Liver (tissue), 9 donors: ENCODE results near the gene GCN1. TPM values are rescaled to one million over a fixed set of nuclear protein-coding genes. Genes with fewer than 3 reads are reported as not detected.

ENCODE experiments used
- DNase-seq: peaks from one replicate; pipeline ENCODE4 v3.0.0-alpha.2; 2017; ENCODE audit warnings: low spot score
- H3K27ac ChIP-seq, 2 donors: one replicate each; pipeline ENCODE4 v1.7.0; 2013; ENCODE audit warnings: inconsistent platforms in 2 of 2, low read length in 2 of 2, control low read depth in 1 of 2, low read depth in 1 of 2, mild to moderate bottlenecking in 1 of 2
- H3K27me3 ChIP-seq, 4 donors: one replicate each; pipeline versions ENCODE4 v1.6.1 to v1.7.0; 2013; ENCODE audit warnings: low read length in 3 of 4, inconsistent platforms in 1 of 4, mild to moderate bottlenecking in 1 of 4, moderate library complexity in 1 of 4; ENCODE audit not compliant: control insufficient read depth in 4 of 4, insufficient read depth in 4 of 4
- H3K36me3 ChIP-seq, 4 donors: one replicate each; pipeline versions ENCODE4 v1.6.1 to v1.7.0; 2013; ENCODE audit warnings: low read length in 3 of 4, mild to moderate bottlenecking in 3 of 4, low read depth in 1 of 4, moderate library complexity in 1 of 4; ENCODE audit not compliant: control insufficient read depth in 4 of 4, insufficient read depth in 3 of 4
- H3K4me1 ChIP-seq, 4 donors: one replicate each; pipeline versions ENCODE4 v1.6.1 to v1.7.0; 2013; ENCODE audit warnings: low read length in 3 of 4, mild to moderate bottlenecking in 3 of 4, moderate library complexity in 1 of 4; ENCODE audit not compliant: control insufficient read depth in 4 of 4, insufficient read depth in 4 of 4
- H3K4me3 ChIP-seq, 3 donors: one replicate each; pipeline versions ENCODE4 v1.6.1 to v1.7.0; 2013; ENCODE audit warnings: low read length in 3 of 3, control low read depth in 1 of 3, low read depth in 1 of 3, mild to moderate bottlenecking in 1 of 3
- H3K9ac ChIP-seq, 2 donors: one replicate each; pipeline ENCODE4 v1.7.0; 2013; ENCODE audit warnings: low read length in 2 of 2, mild to moderate bottlenecking in 2 of 2, moderate library complexity in 2 of 2, control low read depth in 1 of 2, low read depth in 1 of 2
- H3K9me3 ChIP-seq, 4 donors: one replicate each; pipeline versions ENCODE4 v1.6.1 to v1.7.0; 2013; ENCODE audit warnings: low read length in 3 of 4; ENCODE audit not compliant: control insufficient read depth in 4 of 4
- EGR1 ChIP-seq, 2 donors: IDR thresholded peaks; 2 replicates each; pipeline ENCODE4 v1.6.1; 2016 to 2018; ENCODE audit warnings: antibody characterized with exemption in 2 of 2, low read depth in 2 of 2
- FOXA1 ChIP-seq: IDR thresholded peaks from 2 replicates; pipeline ENCODE4 v1.6.1; 2016; ENCODE audit warnings: antibody characterized with exemption
- FOXA2 ChIP-seq: IDR thresholded peaks from 2 replicates; pipeline ENCODE4 v1.6.1; 2016; ENCODE audit warnings: antibody characterized with exemption
- GABPA ChIP-seq, 2 donors: IDR thresholded peaks in 1 of 2; conservative IDR thresholded peaks in 1 of 2; 2 replicates each; pipeline ENCODE4 v1.6.1; 2016; ENCODE audit warnings: antibody characterized with exemption in 2 of 2, mild to moderate bottlenecking in 1 of 2, moderate library complexity in 1 of 2
- HNF4A ChIP-seq, 2 donors: conservative IDR thresholded peaks; 2 replicates each; pipeline ENCODE4 v1.6.1; 2016; ENCODE audit warnings: antibody characterized with exemption in 2 of 2, mild to moderate bottlenecking in 2 of 2
- HNF4G ChIP-seq: IDR thresholded peaks from 2 replicates; pipeline ENCODE4 v1.6.1; 2016; ENCODE audit warnings: antibody characterized with exemption
- JUND ChIP-seq, 2 donors: IDR thresholded peaks; 2 replicates each; pipeline ENCODE4 v1.6.1; 2016; ENCODE audit warnings: antibody characterized with exemption in 2 of 2
- NR2F2 ChIP-seq: IDR thresholded peaks from 2 replicates; pipeline ENCODE4 v1.6.1; 2016; ENCODE audit warnings: antibody characterized with exemption
- RAD21 ChIP-seq, 2 donors: IDR thresholded peaks; 2 replicates each; pipeline ENCODE4 v1.6.1; 2016; ENCODE audit warnings: antibody characterized with exemption in 2 of 2, mild to moderate bottlenecking in 2 of 2
- RXRA ChIP-seq, 2 donors: IDR thresholded peaks; 2 replicates each; pipeline ENCODE4 v1.6.1; 2017 to 2018; ENCODE audit warnings: antibody characterized with exemption in 2 of 2, mild to moderate bottlenecking in 1 of 2
- SP1 ChIP-seq: IDR thresholded peaks from 2 replicates; pipeline ENCODE4 v1.6.1; 2018; ENCODE audit warnings: antibody characterized with exemption, mild to moderate bottlenecking
- TAF1 ChIP-seq: conservative IDR thresholded peaks from 2 replicates; pipeline ENCODE4 v1.6.1; 2016; ENCODE audit warnings: antibody characterized with exemption, mild to moderate bottlenecking
- YY1 ChIP-seq: IDR thresholded peaks from 2 replicates; pipeline ENCODE4 v1.6.1; 2016; ENCODE audit warnings: antibody characterized with exemption, mild to moderate bottlenecking
- WGBS: extraction: QIAGEN DNeasy Blood & Tissue Kit; methylation state at CpG from one replicate; pipeline ENCODE4 v1.1.7; 2013; 5-methylcytosine and 5-hydroxymethylcytosine counted together
- polyA plus RNA-seq, 2 donors: library from polyadenylated mRNA; stranded (reverse) in 1 of 2; unstranded in 1 of 2; fragments of 200-250 nt in 1 of 2; fragments of >200 nt in 1 of 2; fragmentation: Nextera tagmentation in 1 of 2; extraction: Ambion mirVana in 1 of 2; gene quantifications; one replicate each; pipeline versions ENCODE4 v1.2.1 to v1.2.3, GENCODE V29; 2013 to 2015
- total RNA-seq, 2 donors: library from RNA; depleted of rRNA; stranded (reverse); fragments of >200 nt; gene quantifications; one replicate each; pipeline ENCODE4 v1.2.3, GENCODE V29; 2014
- TF ChIP-seq, protein P1 (sequence below): IDR thresholded peaks from 2 replicates; pipeline ENCODE4 v1.6.1; 2016; ENCODE audit warnings: antibody characterized with exemption
- TF ChIP-seq, protein P2 (sequence below): IDR thresholded peaks from 2 replicates; pipeline ENCODE4 v1.6.1; 2016; ENCODE audit warnings: antibody characterized with exemption
- TF ChIP-seq, protein P3 (sequence below): fragments of 150-350 bp; IDR thresholded peaks from 2 replicates; pipeline ENCODE4 v1.5.1; 2017; ENCODE audit warnings: improper control_type of control experiment, low read depth, low read length; ENCODE audit not compliant: missing input control
- TF ChIP-seq, protein P4 (sequence below): IDR thresholded peaks from 2 replicates; pipeline ENCODE4 v1.6.1; 2016; ENCODE audit warnings: antibody characterized with exemption
- TF ChIP-seq, protein P5 (sequence below): IDR thresholded peaks from 2 replicates; pipeline ENCODE4 v1.6.1; 2016; ENCODE audit warnings: antibody characterized with exemption, mild to moderate bottlenecking
- donor health status: healthy.
- donor health status: healthy.
- donor health status: healthy.
- donor health status: healthy.
- donor health status: healthy.

GCN1 gene
- total and polyA plus RNA-seq, 4 donors: 7.3 to 78.6 (median 25.8) TPM

DNA sequence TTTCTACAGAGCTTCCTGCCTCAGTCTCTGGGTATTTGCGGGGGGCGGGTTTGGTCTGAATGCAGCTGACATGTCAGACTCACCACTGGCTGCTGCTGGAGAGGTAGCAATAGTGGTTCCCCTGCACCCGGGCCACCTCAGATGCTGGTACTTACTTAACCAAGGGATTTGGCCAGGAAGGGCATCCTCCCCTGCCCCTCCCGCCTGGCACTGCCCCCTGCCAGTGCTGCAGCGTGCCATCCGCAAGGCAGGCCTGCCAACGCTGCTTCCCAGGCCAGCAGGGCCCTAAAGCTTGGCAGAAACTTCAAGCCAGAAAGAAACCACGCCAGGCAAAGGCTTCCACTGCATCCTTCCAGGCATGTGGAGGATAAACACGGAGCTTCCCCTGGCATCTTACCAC is 100.0 kb downstream of the GCN1 start (continued):
- no peak for TF ChIP-seq YY1
- TF ChIP-seq, protein P1, sequence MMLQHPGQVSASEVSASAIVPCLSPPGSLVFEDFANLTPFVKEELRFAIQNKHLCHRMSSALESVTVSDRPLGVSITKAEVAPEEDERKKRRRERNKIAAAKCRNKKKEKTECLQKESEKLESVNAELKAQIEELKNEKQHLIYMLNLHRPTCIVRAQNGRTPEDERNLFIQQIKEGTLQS: no peak
- TF ChIP-seq FOXA1: no peak
- no peak for TF ChIP-seq TAF1
- TF ChIP-seq JUND (IDR thresholded peaks at IDR 0.05): no peak
- no peak for TF ChIP-seq NR2F2
- TF ChIP-seq GABPA (IDR thresholded peaks at IDR 0.05 in 1 of 2, conservative IDR thresholded peaks at IDR 0.05 in 1 of 2): no peak
- no peak for TF ChIP-seq EGR1 (IDR thresholded peaks at IDR 0.05; ENCODE audit: low read depth in 2 of 2)
- TF ChIP-seq FOXA2: no peak
- TF ChIP-seq HNF4G: no peak

DNA sequence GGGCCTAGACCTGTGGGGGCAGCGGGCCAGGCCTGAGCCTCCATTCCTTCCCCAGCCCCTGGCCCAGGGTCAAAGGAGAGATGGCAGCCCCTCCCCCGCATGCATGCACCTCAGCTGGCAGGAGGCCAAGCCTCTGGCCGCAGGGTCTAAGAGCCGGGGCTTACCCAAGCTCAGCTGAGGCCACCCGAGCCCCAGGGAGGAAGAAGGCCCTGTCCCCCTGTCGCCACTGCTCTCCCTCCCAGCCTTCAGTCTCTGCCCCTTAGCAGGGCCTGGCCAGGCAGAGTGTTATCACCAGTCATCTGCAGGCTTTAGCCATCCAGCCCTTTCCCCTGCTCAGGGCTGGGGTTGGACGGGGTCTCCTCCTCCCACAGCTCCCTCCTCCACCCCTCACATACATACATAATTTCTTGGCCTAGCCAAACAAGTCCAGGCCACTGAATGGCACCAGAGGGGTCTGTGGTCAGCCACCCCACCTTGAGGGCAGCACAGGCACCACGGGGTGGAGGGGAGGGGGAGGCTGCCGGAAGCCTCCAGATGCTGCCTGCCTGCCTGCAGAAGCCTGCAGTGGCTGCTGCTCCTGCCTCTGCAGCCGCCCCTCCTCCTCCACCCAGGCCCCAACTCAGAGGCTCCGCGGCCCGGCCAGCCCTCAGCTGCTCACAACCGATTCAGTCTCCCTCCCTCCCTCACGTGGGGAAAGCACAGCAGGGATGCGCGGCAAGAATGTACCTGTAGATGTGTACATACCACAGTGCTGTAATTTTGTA is 100.7 kb downstream of the GCN1 start:
- Histone ChIP-seq H3K9me3 (no peaks in the 10 kb centered on the region), H3K4me3 (no peak overlapping the region), H3K4me1 (no peaks in the 10 kb centered on the region), H3K9ac (no peak overlapping the region), H3K36me3 (peaks cover 2 to 25% (median 11%) of the 10 kb centered on the region in 4 donors), H3K27me3 (no peaks in the 10 kb centered on the region), H3K27ac (no peak overlapping the region)
- WGBS: 78% methylated on average over 17 of the region's 17 CpGs
- no peak for TF ChIP-seq FOXA2
- TF ChIP-seq, protein P2, sequence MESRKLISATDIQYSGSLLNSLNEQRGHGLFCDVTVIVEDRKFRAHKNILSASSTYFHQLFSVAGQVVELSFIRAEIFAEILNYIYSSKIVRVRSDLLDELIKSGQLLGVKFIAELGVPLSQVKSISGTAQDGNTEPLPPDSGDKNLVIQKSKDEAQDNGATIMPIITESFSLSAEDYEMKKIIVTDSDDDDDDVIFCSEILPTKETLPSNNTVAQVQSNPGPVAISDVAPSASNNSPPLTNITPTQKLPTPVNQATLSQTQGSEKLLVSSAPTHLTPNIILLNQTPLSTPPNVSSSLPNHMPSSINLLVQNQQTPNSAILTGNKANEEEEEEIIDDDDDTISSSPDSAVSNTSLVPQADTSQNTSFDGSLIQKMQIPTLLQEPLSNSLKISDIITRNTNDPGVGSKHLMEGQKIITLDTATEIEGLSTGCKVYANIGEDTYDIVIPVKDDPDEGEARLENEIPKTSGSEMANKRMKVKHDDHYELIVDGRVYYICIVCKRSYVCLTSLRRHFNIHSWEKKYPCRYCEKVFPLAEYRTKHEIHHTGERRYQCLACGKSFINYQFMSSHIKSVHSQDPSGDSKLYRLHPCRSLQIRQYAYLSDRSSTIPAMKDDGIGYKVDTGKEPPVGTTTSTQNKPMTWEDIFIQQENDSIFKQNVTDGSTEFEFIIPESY: no peak
- TF ChIP-seq GABPA (IDR thresholded peaks at IDR 0.05 in 1 of 2, conservative IDR thresholded peaks at IDR 0.05 in 1 of 2): no peak
- no peak for TF ChIP-seq HNF4G
- TF ChIP-seq, protein P3, sequence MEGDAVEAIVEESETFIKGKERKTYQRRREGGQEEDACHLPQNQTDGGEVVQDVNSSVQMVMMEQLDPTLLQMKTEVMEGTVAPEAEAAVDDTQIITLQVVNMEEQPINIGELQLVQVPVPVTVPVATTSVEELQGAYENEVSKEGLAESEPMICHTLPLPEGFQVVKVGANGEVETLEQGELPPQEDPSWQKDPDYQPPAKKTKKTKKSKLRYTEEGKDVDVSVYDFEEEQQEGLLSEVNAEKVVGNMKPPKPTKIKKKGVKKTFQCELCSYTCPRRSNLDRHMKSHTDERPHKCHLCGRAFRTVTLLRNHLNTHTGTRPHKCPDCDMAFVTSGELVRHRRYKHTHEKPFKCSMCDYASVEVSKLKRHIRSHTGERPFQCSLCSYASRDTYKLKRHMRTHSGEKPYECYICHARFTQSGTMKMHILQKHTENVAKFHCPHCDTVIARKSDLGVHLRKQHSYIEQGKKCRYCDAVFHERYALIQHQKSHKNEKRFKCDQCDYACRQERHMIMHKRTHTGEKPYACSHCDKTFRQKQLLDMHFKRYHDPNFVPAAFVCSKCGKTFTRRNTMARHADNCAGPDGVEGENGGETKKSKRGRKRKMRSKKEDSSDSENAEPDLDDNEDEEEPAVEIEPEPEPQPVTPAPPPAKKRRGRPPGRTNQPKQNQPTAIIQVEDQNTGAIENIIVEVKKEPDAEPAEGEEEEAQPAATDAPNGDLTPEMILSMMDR: no peak
- no peak for TF ChIP-seq JUND (IDR thresholded peaks at IDR 0.05)
- no peak for TF ChIP-seq RXRA (IDR thresholded peaks at IDR 0.05)
- TF ChIP-seq EGR1 (IDR thresholded peaks at IDR 0.05; ENCODE audit: low read depth in 2 of 2): no peak
- TF ChIP-seq, protein P4, sequence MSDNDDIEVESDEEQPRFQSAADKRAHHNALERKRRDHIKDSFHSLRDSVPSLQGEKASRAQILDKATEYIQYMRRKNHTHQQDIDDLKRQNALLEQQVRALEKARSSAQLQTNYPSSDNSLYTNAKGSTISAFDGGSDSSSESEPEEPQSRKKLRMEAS: no peak
- TF ChIP-seq, protein P5, sequence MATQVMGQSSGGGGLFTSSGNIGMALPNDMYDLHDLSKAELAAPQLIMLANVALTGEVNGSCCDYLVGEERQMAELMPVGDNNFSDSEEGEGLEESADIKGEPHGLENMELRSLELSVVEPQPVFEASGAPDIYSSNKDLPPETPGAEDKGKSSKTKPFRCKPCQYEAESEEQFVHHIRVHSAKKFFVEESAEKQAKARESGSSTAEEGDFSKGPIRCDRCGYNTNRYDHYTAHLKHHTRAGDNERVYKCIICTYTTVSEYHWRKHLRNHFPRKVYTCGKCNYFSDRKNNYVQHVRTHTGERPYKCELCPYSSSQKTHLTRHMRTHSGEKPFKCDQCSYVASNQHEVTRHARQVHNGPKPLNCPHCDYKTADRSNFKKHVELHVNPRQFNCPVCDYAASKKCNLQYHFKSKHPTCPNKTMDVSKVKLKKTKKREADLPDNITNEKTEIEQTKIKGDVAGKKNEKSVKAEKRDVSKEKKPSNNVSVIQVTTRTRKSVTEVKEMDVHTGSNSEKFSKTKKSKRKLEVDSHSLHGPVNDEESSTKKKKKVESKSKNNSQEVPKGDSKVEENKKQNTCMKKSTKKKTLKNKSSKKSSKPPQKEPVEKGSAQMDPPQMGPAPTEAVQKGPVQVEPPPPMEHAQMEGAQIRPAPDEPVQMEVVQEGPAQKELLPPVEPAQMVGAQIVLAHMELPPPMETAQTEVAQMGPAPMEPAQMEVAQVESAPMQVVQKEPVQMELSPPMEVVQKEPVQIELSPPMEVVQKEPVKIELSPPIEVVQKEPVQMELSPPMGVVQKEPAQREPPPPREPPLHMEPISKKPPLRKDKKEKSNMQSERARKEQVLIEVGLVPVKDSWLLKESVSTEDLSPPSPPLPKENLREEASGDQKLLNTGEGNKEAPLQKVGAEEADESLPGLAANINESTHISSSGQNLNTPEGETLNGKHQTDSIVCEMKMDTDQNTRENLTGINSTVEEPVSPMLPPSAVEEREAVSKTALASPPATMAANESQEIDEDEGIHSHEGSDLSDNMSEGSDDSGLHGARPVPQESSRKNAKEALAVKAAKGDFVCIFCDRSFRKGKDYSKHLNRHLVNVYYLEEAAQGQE: no peak
- TF ChIP-seq TAF1: no peak
- TF ChIP-seq HNF4A (conservative IDR thresholded peaks at IDR 0.05): no peak
- no peak for TF ChIP-seq RAD21 (IDR thresholded peaks at IDR 0.05)
- no peak for TF ChIP-seq NR2F2
- TF ChIP-seq SP1: no peak
- no peak for TF ChIP-seq FOXA1
- TF ChIP-seq YY1: no peak
- TF ChIP-seq, protein P1: no peak
- no peak for DNase-seq
